GM18870 (cell line): Measurements from ENCODE around the gene NGEF.
"Not testable (repeated sequence)": the region's sequence is repeated elsewhere in the genome, so short reads cannot be mapped to it uniquely, and the experiment has no call there.

Source experiments
- ATAC-seq: cut with Tn5 transposase; IDR thresholded peaks from one replicate; pipeline ENCODE4 v1.9.1; 2021; ENCODE audit warnings: moderate library complexity; ENCODE audit not compliant: unreplicated experiment

Gene NGEF, protein sequence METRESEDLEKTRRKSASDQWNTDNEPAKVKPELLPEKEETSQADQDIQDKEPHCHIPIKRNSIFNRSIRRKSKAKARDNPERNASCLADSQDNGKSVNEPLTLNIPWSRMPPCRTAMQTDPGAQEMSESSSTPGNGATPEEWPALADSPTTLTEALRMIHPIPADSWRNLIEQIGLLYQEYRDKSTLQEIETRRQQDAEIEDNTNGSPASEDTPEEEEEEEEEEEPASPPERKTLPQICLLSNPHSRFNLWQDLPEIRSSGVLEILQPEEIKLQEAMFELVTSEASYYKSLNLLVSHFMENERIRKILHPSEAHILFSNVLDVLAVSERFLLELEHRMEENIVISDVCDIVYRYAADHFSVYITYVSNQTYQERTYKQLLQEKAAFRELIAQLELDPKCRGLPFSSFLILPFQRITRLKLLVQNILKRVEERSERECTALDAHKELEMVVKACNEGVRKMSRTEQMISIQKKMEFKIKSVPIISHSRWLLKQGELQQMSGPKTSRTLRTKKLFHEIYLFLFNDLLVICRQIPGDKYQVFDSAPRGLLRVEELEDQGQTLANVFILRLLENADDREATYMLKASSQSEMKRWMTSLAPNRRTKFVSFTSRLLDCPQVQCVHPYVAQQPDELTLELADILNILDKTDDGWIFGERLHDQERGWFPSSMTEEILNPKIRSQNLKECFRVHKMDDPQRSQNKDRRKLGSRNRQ

GRCh38 chr2:233013027-233013461, at the start of gene NGEF:
NGEF (minus strand) TSS chr2:233013256; CDS start chr2:232974890, 38,366 bp downstream.
- ATAC-seq, result no peak

- no peak for ATAC-seq
Measured at GRCh38 chr2:233062451-233062850, 49.4 kb upstream of the NGEF start.

GRCh38 chr2:233061591-233062450, 48.8 kb upstream of the NGEF start:
- peak; percentile 26 for ATAC-seq

- peak; percentile 12 for ATAC-seq
Measured at GRCh38 chr2:233060980-233061590, 48.0 kb upstream of the NGEF start.

- no peak for ATAC-seq
Measured at GRCh38 chr2:233060501-233060979, 47.5 kb upstream of the NGEF start.

- peak; percentile 46 for ATAC-seq
Measured at GRCh38 chr2:233059797-233060500, 46.9 kb upstream of the NGEF start, which contains the start of gene INPP5D. INPP5D (plus strand) TSS chr2:233060342; CDS start chr2:233060479, 137 bp downstream.

GRCh38 chr2:233059547-233059796, 46.4 kb upstream of the NGEF start:
- ATAC-seq, result no peak

DNA sequence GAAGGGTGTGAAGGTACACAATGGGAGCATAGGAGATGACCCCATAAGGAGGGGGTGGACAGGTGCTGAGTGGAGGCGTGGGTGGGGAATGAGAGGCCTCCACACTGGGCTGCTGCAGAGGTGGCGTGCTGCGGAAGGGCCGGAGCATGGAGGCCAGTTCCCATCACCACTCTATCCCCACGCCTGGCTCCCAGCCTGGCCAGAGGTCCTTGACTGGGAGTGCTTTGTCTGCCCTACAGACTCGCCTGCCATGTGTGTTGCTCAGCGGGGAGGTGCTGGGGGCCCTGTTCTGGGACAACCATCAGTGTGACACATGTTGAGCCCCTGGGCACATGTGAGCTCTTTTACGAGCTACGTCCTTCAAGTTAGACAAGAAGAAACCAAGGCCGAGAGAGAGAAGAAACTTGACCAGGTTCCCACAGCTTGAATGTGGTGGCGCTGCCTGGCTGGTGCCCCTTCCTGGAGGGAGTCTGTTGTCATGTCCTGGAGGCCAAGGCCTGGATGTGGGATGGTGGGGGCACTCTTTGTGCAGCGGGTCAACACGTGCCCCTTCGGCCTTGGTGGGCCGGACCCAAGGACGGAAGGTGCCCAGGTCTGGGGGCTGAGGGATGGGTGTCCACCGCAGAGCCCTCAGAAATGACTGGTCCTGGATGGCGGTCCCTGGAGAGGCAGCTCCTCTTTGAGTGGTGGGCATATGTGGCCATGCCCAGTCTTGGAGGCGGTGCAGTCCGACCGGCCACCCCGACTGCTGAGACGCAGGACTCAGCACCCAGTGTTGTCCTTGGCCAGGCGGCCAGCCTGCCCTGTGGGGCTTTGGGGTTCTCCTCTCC, 45.9 kb upstream of the NGEF start:
- no peak for ATAC-seq

GRCh38 chr2:233056961-233057605, 44.0 kb upstream of the NGEF start:
- ATAC-seq, result no peak

GRCh38 chr2:233055362-233055761, 42.3 kb upstream of the NGEF start:
- no peak for ATAC-seq

DNA sequence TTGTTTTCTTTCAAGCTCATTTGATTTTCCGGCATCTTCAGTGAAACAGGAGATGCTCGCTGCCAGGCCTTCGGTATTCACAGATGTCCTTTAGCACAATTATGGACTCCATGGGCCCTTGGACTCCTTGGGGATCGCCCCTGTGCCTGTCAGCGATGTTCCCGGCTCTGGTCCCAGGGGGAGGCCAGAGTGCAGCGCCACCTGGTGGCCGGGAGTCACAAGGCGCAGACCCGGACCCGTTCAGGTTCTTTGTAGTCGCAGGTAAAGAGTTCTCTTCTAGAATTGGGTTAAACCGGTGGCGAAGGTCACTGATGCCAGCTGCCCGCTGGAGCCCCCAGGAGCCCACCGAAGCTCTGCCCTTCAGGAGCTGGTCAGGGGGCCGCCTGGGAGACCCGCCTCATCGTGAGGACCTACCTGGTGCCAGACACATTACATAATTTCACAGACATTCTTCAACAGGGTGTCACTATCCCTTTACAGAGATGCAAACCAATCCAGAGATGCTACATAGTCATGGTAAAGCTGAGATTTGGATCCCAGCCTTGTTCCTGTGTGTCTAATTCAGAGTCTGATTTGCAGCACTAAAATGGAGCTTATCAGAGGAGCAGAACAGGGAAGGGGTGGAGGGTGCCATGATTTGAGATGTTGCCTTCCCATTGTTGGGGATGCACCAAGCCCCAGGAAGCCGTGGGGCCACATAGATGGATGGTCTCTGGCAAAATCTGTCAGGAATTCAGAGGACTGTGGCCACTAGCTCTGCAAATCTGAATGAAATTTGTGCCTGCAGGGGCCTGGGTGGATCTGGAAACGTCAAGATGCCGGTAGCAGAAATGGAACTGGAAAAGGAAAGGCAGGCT, 41.1 kb upstream of the NGEF start:
- ATAC-seq, result no peak

- not testable (repeated sequence) for ATAC-seq
Measured at GRCh38 chr2:233052517-233052916, 39.5 kb upstream of the NGEF start.

- no peak for ATAC-seq
Measured at GRCh38 chr2:233051241-233052149, 38.4 kb upstream of the NGEF start.

DNA sequence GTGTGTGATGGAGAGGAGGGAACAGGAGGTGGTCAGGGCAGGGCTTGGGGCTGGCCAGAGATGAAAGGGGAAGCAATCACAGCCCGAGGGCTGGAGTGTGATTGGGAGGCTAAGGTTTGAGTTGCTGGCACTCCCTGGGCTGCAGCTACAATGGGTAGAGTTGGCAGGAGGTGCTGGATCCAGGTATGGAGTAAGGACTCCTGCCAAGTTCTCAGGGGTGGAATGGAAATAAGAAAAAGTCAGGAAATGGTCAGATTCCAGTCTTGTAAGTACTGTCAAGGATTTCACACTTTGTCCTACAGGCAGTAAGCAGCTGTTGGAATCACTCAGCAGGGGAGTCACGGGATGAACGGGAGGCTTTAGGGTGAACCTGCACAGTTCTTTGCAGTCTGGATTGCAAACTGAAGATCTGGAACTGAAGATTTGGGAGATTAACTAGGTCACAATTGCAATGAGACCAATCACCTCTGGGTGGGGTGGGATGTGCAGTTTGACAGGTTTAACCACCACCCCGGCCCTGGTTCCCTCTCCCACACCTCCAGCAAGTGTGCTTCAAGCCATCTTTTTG, 36.2 kb upstream of the NGEF start:
- ATAC-seq, result no peak

DNA sequence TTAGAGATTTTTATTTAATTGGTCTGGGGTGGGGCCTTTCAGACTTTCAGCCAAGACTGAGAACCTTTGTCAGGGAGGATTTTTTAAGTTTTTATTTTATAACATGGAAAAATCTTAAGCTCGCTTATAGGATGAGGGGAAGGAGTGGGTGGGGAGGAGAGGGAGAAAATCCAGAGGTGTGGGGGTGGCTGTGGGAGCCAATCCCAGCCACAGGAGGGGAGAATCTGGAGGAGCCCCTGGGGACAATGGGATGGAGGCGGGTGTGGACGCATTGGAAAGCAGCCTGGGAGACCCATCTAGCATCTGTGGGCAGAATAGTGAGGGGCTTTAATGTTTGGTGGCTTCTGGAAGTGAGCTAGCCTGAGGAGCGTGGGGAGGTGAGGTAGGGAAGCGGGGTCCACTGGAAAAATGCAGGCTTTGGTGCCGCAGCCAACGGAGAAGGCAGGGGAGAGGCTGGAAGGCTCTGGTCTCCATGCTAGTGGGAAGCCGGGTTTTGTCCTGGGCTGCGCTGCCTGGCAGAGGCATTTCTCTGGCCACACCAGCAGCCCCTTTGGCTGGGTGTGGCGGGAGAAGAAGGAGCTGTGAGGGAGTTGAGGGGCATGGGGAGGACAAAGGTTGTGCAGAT, 35.6 kb upstream of the NGEF start:
- no peak for ATAC-seq

- ATAC-seq, result no peak
Measured at GRCh38 chr2:233047667-233048066, 34.6 kb upstream of the NGEF start.
